Sigmoid colon (tissue), 3 donors: ENCODE measurements around the gene PLA2G5.
"Not testable (repeated sequence)": the region's sequence is repeated elsewhere in the genome, so short reads cannot be mapped to it uniquely, and the experiment has no call there.

Experiments
- POLR2A ChIP-seq, 2 donors: fragments of 450-650 bp; IDR thresholded peaks; one replicate each; pipeline ENCODE4 v1.6.1; 2016; ENCODE audit warnings: antibody characterized with exemption in 2 of 2, mild to moderate bottlenecking in 2 of 2, moderate library complexity in 2 of 2
- TF ChIP-seq, protein P1 (sequence below), 4 experiments: fragments of 450-650 bp in 3 of 4; fragments of 200-600 bp in 1 of 4; IDR thresholded peaks; one replicate each; pipeline ENCODE4 v1.5.1; 2016 to 2019; ENCODE audit warnings: antibody characterized with exemption in 4 of 4, mild to moderate bottlenecking in 3 of 4, moderate library complexity in 2 of 4

DNA sequence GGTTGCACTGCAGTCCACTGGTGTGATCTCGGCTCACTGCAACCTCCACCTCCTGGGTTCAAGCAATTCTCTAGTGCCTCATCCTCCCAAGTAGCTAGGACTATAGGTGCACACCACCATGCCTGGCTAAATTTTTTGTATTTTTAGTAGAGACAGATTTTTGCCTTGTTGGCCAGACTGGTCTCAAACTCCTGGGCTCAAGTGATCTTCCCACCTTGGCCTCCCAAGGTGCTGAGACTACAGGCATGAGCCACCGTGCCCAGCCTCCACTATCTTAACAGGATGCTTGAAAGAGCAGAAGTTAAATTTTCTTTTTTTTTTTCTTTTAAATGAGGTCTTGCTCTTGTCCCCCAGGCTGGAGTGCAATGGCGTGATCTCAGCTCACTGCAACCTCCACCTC lies 60.5 kb downstream of the PLA2G5 start:
- TF ChIP-seq, protein P1, sequence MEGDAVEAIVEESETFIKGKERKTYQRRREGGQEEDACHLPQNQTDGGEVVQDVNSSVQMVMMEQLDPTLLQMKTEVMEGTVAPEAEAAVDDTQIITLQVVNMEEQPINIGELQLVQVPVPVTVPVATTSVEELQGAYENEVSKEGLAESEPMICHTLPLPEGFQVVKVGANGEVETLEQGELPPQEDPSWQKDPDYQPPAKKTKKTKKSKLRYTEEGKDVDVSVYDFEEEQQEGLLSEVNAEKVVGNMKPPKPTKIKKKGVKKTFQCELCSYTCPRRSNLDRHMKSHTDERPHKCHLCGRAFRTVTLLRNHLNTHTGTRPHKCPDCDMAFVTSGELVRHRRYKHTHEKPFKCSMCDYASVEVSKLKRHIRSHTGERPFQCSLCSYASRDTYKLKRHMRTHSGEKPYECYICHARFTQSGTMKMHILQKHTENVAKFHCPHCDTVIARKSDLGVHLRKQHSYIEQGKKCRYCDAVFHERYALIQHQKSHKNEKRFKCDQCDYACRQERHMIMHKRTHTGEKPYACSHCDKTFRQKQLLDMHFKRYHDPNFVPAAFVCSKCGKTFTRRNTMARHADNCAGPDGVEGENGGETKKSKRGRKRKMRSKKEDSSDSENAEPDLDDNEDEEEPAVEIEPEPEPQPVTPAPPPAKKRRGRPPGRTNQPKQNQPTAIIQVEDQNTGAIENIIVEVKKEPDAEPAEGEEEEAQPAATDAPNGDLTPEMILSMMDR (IDR thresholded peaks at IDR 0.05) = not testable (repeated sequence)
- TF ChIP-seq POLR2A (IDR thresholded peaks at IDR 0.05) = not testable (repeated sequence)
